Progenitor cell of endocrine pancreas (in vitro differentiated cells): ENCODE data around the gene BAIAP2L1. TPM values are rescaled to one million over a fixed set of nuclear protein-coding genes. Genes with fewer than 3 reads are reported as not detected.
"Not testable (repeated sequence)": the region's sequence is repeated elsewhere in the genome, so short reads cannot be mapped to it uniquely, and the experiment has no call there.

ENCODE experiments used
- DNase-seq: peaks from one replicate; pipeline ENCODE4 v3.0.0; 2021; ENCODE audit warnings: low spot score; ENCODE audit not compliant: unreplicated experiment
- H3K27ac Mint-ChIP-seq: 2 replicates; pipeline ENCODE4 v1.8.0; 2021; ENCODE audit warnings: mild to moderate bottlenecking, moderate library complexity, mixed read lengths
- H3K27me3 Mint-ChIP-seq: 2 replicates; pipeline ENCODE4 v1.8.0; 2021; ENCODE audit warnings: mixed read lengths
- H3K36me3 Mint-ChIP-seq: 2 replicates; pipeline ENCODE4 v1.8.0; 2022; ENCODE audit warnings: mixed read lengths; ENCODE audit not compliant: insufficient read depth
- H3K4me1 Mint-ChIP-seq: 2 replicates; pipeline ENCODE4 v1.8.0; 2021; ENCODE audit warnings: low read depth, mixed read lengths
- H3K4me3 Mint-ChIP-seq: 2 replicates; pipeline ENCODE4 v1.8.0; 2021; ENCODE audit warnings: low read depth, mild to moderate bottlenecking, moderate library complexity, mixed read lengths
- H3K9me3 Mint-ChIP-seq: 2 replicates; pipeline ENCODE4 v1.8.0; 2021; ENCODE audit warnings: low read depth, mixed read lengths
- CTCF ChIP-seq: fragments of 200-600 bp; sonication (generic); IDR thresholded peaks from one replicate; pipeline ENCODE4 v1.5.0; 2021; ENCODE audit warnings: antibody characterized with exemption, mild to moderate bottlenecking; ENCODE audit not compliant: unreplicated experiment
- total RNA-seq: library from RNA; stranded (reverse); gene quantifications from 2 replicates; pipeline ENCODE4 v1.2.1, GENCODE V29; 2021

The BAIAP2L1 gene
- total RNA-seq, 1 donor from 2014 or later: 34.2 TPM

GRCh38 chr7:98317366-98318040, 83.4 kb downstream of the BAIAP2L1 start:
- peaks cover 1% of the 10 kb centered on the region for H3K4me1 Mint-ChIP-seq
- H3K36me3 Mint-ChIP-seq: peaks cover 31% of the 10 kb centered on the region
- peaks cover 16% of the 10 kb centered on the region for H3K9me3 Mint-ChIP-seq
- no peak for DNase-seq
- H3K4me3 Mint-ChIP-seq: no peak overlapping the region
- TF ChIP-seq CTCF: no peak
- H3K27ac Mint-ChIP-seq: peak overlapping the region; percentile 70
- no peaks in the 10 kb centered on the region for H3K27me3 Mint-ChIP-seq

GRCh38 chr7:98315994-98316527, 84.8 kb downstream of the BAIAP2L1 start:
- H3K36me3 Mint-ChIP-seq: peaks cover 35% of the 10 kb centered on the region
- not testable (repeated sequence) for H3K27ac Mint-ChIP-seq, H3K4me3 Mint-ChIP-seq, H3K4me1 Mint-ChIP-seq, H3K27me3 Mint-ChIP-seq, DNase-seq
- H3K9me3 Mint-ChIP-seq: peaks cover 16% of the 10 kb centered on the region

GRCh38 chr7:98315318-98315993, 85.4 kb downstream of the BAIAP2L1 start:
- no peak overlapping the region for H3K27ac Mint-ChIP-seq
- H3K9me3 Mint-ChIP-seq: peaks cover 16% of the 10 kb centered on the region
- DNase-seq: no peak
- no peak overlapping the region for H3K4me3 Mint-ChIP-seq
- peaks cover 35% of the 10 kb centered on the region for H3K36me3 Mint-ChIP-seq
- no peaks in the 10 kb centered on the region for H3K27me3 Mint-ChIP-seq
- no peak for TF ChIP-seq CTCF
- no peaks in the 10 kb centered on the region for H3K4me1 Mint-ChIP-seq

GRCh38 chr7:98314469-98314868, 86.4 kb downstream of the BAIAP2L1 start:
- Mint-ChIP-seq H3K4me1 (no peaks in the 10 kb centered on the region), H3K27me3 (no peaks in the 10 kb centered on the region), H3K4me3 (no peak overlapping the region), H3K36me3 (peaks cover 38% of the 10 kb centered on the region), H3K9me3 (peaks cover 16% of the 10 kb centered on the region), H3K27ac (no peak overlapping the region)
- no peak for TF ChIP-seq CTCF
- DNase-seq: no peak

GRCh38 chr7:98312201-98312600, 88.7 kb downstream of the BAIAP2L1 start:
- peak overlapping the region; percentile 5 for H3K27ac Mint-ChIP-seq
- no peak for DNase-seq
- H3K4me1 Mint-ChIP-seq: no peaks in the 10 kb centered on the region
- H3K4me3 Mint-ChIP-seq: no peak overlapping the region
- no peaks in the 10 kb centered on the region for H3K27me3 Mint-ChIP-seq
- H3K36me3 Mint-ChIP-seq: peaks cover 42% of the 10 kb centered on the region
- no peak for TF ChIP-seq CTCF
- H3K9me3 Mint-ChIP-seq: peaks cover 8% of the 10 kb centered on the region

- Mint-ChIP-seq H3K27ac (no peak overlapping the region), H3K27me3 (no peaks in the 10 kb centered on the region), H3K36me3 (peaks cover 33% of the 10 kb centered on the region), H3K9me3 (no peaks in the 10 kb centered on the region), H3K4me1 (peaks cover 9% of the 10 kb centered on the region), H3K4me3 (no peak overlapping the region)
- no peak for DNase-seq
- no peak for TF ChIP-seq CTCF
Observed at GRCh38 chr7:98309566-98309965, 91.3 kb downstream of the BAIAP2L1 start.
